Colonic mucosa (tissue), 4 donors: ENCODE results near the gene MIPEP. TPM values are rescaled to one million over a fixed set of nuclear protein-coding genes. Genes with fewer than 3 reads are reported as not detected.

Experiments used
- DNase-seq: peaks from one replicate; pipeline ENCODE4 v3.0.0-alpha.2; 2020
- H3K27ac ChIP-seq: fragments of 200-600 bp; one replicate; pipeline ENCODE4 v1.8.0; 2021
- H3K27me3 ChIP-seq: fragments of 200-600 bp; one replicate; pipeline ENCODE4 v1.8.0; 2021
- H3K36me3 ChIP-seq: fragments of 200-600 bp; one replicate; pipeline ENCODE4 v1.8.0; 2021
- H3K4me1 ChIP-seq: fragments of 200-600 bp; one replicate; pipeline ENCODE4 v1.8.0; 2021; ENCODE audit warnings: mild to moderate bottlenecking
- H3K4me3 ChIP-seq: fragments of 200-600 bp; one replicate; pipeline ENCODE4 v1.8.0; 2021
- H3K9ac ChIP-seq, 2 donors: one replicate each; pipeline ENCODE4 v1.7.0; 2013; ENCODE audit warnings: control low read depth in 2 of 2, low read depth in 2 of 2, low read length in 2 of 2
- H3K9me3 ChIP-seq: fragments of 200-600 bp; one replicate; pipeline ENCODE4 v1.8.0; 2021
- CTCF ChIP-seq: fragments of 200-600 bp; IDR thresholded peaks from one replicate; pipeline ENCODE4 v1.8.0; 2022; ENCODE audit warnings: antibody characterized with exemption, mild to moderate bottlenecking
- intact Hi-C: fragments of 100-400 bp; cut with DNase I; formaldehyde crosslinking; loops from one replicate; pipeline ENCODE4 v1.14.1; 2022
- total RNA-seq, 2 donors: library from RNA; stranded (reverse); fragmentation: NEBNext Ultra II Directional in 1 of 2; extraction: Animal tissue kit (Norgen Biotek cat#: 25700) in 1 of 2; gene quantifications; one replicate each; pipeline ENCODE4 v1.2.1, GENCODE V29; 2021
- donor health status: healthy.
- donor health status: DM: no; HTN: no; CAD: no.
- donor health status: DM: no; HTN: no; CAD: no.

MIPEP gene
- total RNA-seq, 2 donors from 2014 or later, result 25.9 to 33.0 TPM

GRCh38 chr13:23848019-23848418 is 41.2 kb downstream of the MIPEP start:
- intact Hi-C loops, result no loop called here
- H3K4me1 ChIP-seq, result no peaks in the 10 kb centered on the region
- no peak for TF ChIP-seq CTCF
- no peaks in the 10 kb centered on the region for H3K36me3 ChIP-seq
- no peak overlapping the region for H3K27ac ChIP-seq
- H3K27me3 ChIP-seq, result no peaks in the 10 kb centered on the region
- no peak for DNase-seq
- H3K9me3 ChIP-seq, result no peaks in the 10 kb centered on the region
- no peak overlapping the region for H3K4me3 ChIP-seq
- H3K9ac ChIP-seq, result no peak overlapping the region

- no peak for TF ChIP-seq CTCF
- Histone ChIP-seq H3K9ac (no peak overlapping the region), H3K9me3 (no peaks in the 10 kb centered on the region), H3K27me3 (no peaks in the 10 kb centered on the region), H3K4me3 (no peak overlapping the region), H3K27ac (no peak overlapping the region), H3K4me1 (no peaks in the 10 kb centered on the region), H3K36me3 (no peaks in the 10 kb centered on the region)
- no peak for DNase-seq
- intact Hi-C loops, result no loop called here
Measured at GRCh38 chr13:23847497-23847896, 41.7 kb downstream of the MIPEP start.

- no peak for TF ChIP-seq CTCF
- no peak overlapping the region for H3K9ac ChIP-seq
- H3K27me3 ChIP-seq, result no peaks in the 10 kb centered on the region
- no peaks in the 10 kb centered on the region for H3K36me3 ChIP-seq
- H3K4me1 ChIP-seq, result no peaks in the 10 kb centered on the region
- intact Hi-C loops, result no loop called here
- DNase-seq, result no peak
- H3K27ac ChIP-seq, result no peak overlapping the region
- H3K4me3 ChIP-seq, result no peak overlapping the region
- H3K9me3 ChIP-seq, result no peaks in the 10 kb centered on the region
Measured at GRCh38 chr13:23845105-23845725, 44.0 kb downstream of the MIPEP start.

- no peak for DNase-seq
- Histone ChIP-seq H3K27ac (no peak overlapping the region), H3K36me3 (no peaks in the 10 kb centered on the region), H3K4me1 (no peaks in the 10 kb centered on the region), H3K4me3 (no peak overlapping the region), H3K9ac (no peak overlapping the region), H3K9me3 (no peaks in the 10 kb centered on the region), H3K27me3 (no peaks in the 10 kb centered on the region)
- TF ChIP-seq CTCF, result no peak
- intact Hi-C loops, result no loop called here
Measured at GRCh38 chr13:23844132-23844531, 45.1 kb downstream of the MIPEP start.

- H3K27me3 ChIP-seq, result no peaks in the 10 kb centered on the region
- H3K4me3 ChIP-seq, result no peak overlapping the region
- no peak overlapping the region for H3K27ac ChIP-seq
- intact Hi-C loops, result no loop called here
- no peaks in the 10 kb centered on the region for H3K9me3 ChIP-seq
- no peak for DNase-seq
- no peaks in the 10 kb centered on the region for H3K4me1 ChIP-seq
- no peak for TF ChIP-seq CTCF
- H3K9ac ChIP-seq, result no peak overlapping the region
- no peaks in the 10 kb centered on the region for H3K36me3 ChIP-seq
Measured at GRCh38 chr13:23843436-23843835, 45.8 kb downstream of the MIPEP start.
